ENCODE data around the gene USF2. TPM values are rescaled to one million over a fixed set of nuclear protein-coding genes. Genes with fewer than 3 reads are reported as not detected.

USF2 gene
- total and polyA plus RNA-seq, 2 of the 8 experiments (the other 6 are each of a cell fraction or from before 2014, with no cell fraction given), result 74.1 to 109 TPM

DNA sequence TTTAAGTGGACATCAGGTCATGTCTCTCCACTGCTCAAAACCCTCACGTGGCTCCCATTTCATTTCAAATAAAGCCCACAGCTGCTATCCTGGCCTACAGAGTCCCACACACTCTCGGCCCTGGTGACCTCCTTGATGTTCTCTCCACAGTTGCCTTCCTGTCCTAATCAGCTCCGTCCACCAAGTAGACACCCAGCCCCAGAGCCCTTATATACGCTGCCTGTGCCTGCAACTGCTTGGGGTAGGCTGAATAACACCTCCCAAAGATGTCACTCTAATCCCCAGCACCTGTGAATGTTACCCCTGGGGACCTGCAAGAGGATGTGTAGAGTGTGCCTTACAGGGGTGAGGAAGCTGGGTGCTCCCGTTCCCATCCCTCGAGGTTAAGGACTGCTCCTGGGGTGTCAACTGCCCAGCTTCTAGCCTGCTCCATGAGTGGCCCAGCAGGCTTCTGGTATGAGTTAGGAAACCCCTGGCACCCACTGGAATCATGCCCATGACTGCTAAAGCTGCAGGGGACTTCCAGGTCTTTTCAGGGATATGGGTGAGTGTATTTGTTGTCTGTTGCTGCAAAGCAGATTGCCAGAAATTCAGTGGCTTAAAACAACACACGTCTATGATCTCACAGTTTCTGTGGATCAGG, 46.3 kb upstream of the USF2 start:
- DNase-seq (ENCODE audit: low read depth in 1 of 2, low spot score in 2 of 2) (no peak), FAIRE-seq (no peak)
- Histone ChIP-seq H3K79me1 (ENCODE audit: low read depth, low read length) (no peaks in the 10 kb centered on the region), H3K27ac (ENCODE audit: low read depth, low read length) (no peak overlapping the region), H3K36me3 (ENCODE audit: control insufficient read depth in 2 of 4, insufficient read depth in 4 of 4, low read length in 3 of 4) (no peaks in the 10 kb centered on the region), H3K18ac (ENCODE audit: extremely low read depth, low read length) (no peak overlapping the region), H2AK5ac (ENCODE audit: low read depth, low read length) (no peak overlapping the region), H3K4me2 (ENCODE audit: insufficient read depth in 1 of 2, low read depth in 2 of 2, low read length in 2 of 2) (no peak overlapping the region), H3K9ac (replicated peaks in 1 of 4; ENCODE audit: extremely low read depth in 1 of 4, low read depth in 3 of 4, low read length in 3 of 4) (no peak overlapping the region), H4K5ac (ENCODE audit: insufficient read length, low read depth, low read length) (no peak overlapping the region), H3K4me3 (ENCODE audit: extremely low read depth in 1 of 4, insufficient read depth in 2 of 4, low read depth in 3 of 4, low read length in 4 of 4) (no peak overlapping the region), H3K14ac (ENCODE audit: insufficient read length) (no peak overlapping the region), H3K23ac (ENCODE audit: insufficient read length) (no peak overlapping the region), H3K23me2 (ENCODE audit: low read depth, low read length) (no peaks in the 10 kb centered on the region), H3K4me1 (replicated peaks in 1 of 4; ENCODE audit: control insufficient read depth in 3 of 4, insufficient read depth in 4 of 4, low read length in 3 of 4) (peaks cover 0 to 12% (median 3%) of the 10 kb centered on the region in 4 experiments; a peak in 4 of 7 replicates), H2AFZ (ENCODE audit: low read length) (no peak overlapping the region), H3K4ac (replicated peaks; ENCODE audit: insufficient read length, low read depth, low read length) (no peak overlapping the region), H3K56ac (replicated peaks; ENCODE audit: insufficient read length, low read depth, low read length) (no peak overlapping the region), H2BK120ac (replicated peaks; ENCODE audit: low read depth, low read length) (no peak overlapping the region), H4K8ac (ENCODE audit: extremely low read depth, insufficient read depth, low read length) (no peak overlapping the region), H3K79me2 (ENCODE audit: control insufficient read depth in 1 of 2, insufficient read depth in 2 of 2, low read length in 2 of 2) (no peaks in the 10 kb centered on the region), H3K9me3 (ENCODE audit: insufficient read depth in 2 of 2, low read depth in 1 of 2, low read length in 1 of 2) (peaks cover 4 to 14% of the 10 kb centered on the region in 2 experiments), H2BK20ac (ENCODE audit: low read length) (no peak overlapping the region), H2BK15ac (ENCODE audit: low read length) (no peak overlapping the region), H2BK12ac (ENCODE audit: low read depth, low read length) (no peak overlapping the region), H3K27me3 (replicated peaks in 1 of 4; ENCODE audit: control insufficient read depth in 3 of 4, extremely low read depth in 1 of 4, insufficient read depth in 3 of 4, low read length in 3 of 4) (no peaks in the 10 kb centered on the region; a peak in 1 of 7 replicates), H4K20me1 (replicated peaks in 1 of 2; ENCODE audit: control insufficient read depth in 1 of 2, insufficient read depth in 2 of 2, low read length in 2 of 2) (no peaks in the 10 kb centered on the region), H4K91ac (replicated peaks; ENCODE audit: insufficient read length, low read length) (no peak overlapping the region), H2BK5ac (ENCODE audit: low read depth, low read length) (no peak overlapping the region)
- ChIA-PET POLR2A (ENCODE audit: partially characterized antibody) (interaction anchor here (0.6 to 1.2 kb wide), 6 partner anchors 9 to 1062 kb away, joined by 3 to 5 read pairs (median 4); partner anchors contain the start of gene LSR), CTCF (ENCODE audit: partially characterized antibody) (interaction anchor here (0.6 to 1.8 kb wide), 11 partner anchors 11 to 156 kb away, joined by 3 to 8 read pairs (median 3); partner anchors contain the start of genes FXYD5 and LGI4)
- 82% methylated on average over 7 of the region's 7 CpGs; no CpG with 5 or more reads in 1 of the 2 experiments for WGBS, 2 experiments (ENCODE audit: extremely low coverage in 1 of 2, insufficient coverage in 1 of 2, insufficient read length in 1 of 2, insufficient replicate concordance in 2 of 2, low coverage in 1 of 2, low lambda C conversion rate in 2 of 2, missing lambda C conversion rate in 1 of 2)
- no peak for TF ChIP-seq TAF7 (optimal IDR thresholded peaks at IDR 0.05; ENCODE audit: borderline replicate concordance, low read depth, low read length)
- TF ChIP-seq TAF1 (IDR thresholded peaks at IDR 0.05; ENCODE audit: low read depth, low read length), result no peak
- no peak for TF ChIP-seq HDAC2 (IDR thresholded peaks at IDR 0.05; ENCODE audit: borderline replicate concordance in 1 of 2, low read depth in 2 of 2, low read length in 2 of 2)
- TF ChIP-seq RBBP5 (IDR thresholded peaks at IDR 0.05; ENCODE audit: borderline replicate concordance, low read depth, low read length), result no peak
- TF ChIP-seq SP4 (IDR thresholded peaks at IDR 0.05; ENCODE audit: low read length), result no peak
- TF ChIP-seq JUN (IDR thresholded peaks at IDR 0.05; ENCODE audit: low read depth, low read length), result no peak
- TF ChIP-seq NANOG (IDR thresholded peaks at IDR 0.05; ENCODE audit: insufficient read depth, low read depth, low read length, poor library complexity, severe bottlenecking), result no peak
- no peak for TF ChIP-seq CHD1 (IDR thresholded peaks at IDR 0.05; ENCODE audit: low read depth, low read length)
- no peak for TF ChIP-seq KDM5A (IDR thresholded peaks at IDR 0.05; ENCODE audit: low read length)
- no peak for TF ChIP-seq CHD2 (IDR thresholded peaks at IDR 0.05; ENCODE audit: low read length)
- no peak for TF ChIP-seq SIN3A (conservative IDR thresholded peaks at IDR 0.05 in 1 of 2, IDR thresholded peaks at IDR 0.05 in 1 of 2; ENCODE audit: low read depth in 1 of 2, low read length in 2 of 2)
- TF ChIP-seq, protein P1, sequence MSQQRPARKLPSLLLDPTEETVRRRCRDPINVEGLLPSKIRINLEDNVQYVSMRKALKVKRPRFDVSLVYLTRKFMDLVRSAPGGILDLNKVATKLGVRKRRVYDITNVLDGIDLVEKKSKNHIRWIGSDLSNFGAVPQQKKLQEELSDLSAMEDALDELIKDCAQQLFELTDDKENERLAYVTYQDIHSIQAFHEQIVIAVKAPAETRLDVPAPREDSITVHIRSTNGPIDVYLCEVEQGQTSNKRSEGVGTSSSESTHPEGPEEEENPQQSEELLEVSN (IDR thresholded peaks at IDR 0.05), result no peak

Data from H1 (cell line).